SKM-1 treated with dmso at 0.1 percent for 144 hours (cell line): ENCODE measurements around the gene ANKRD44.

Experiments
- DNase-seq: peaks from one replicate; lab custom pipeline; 2025; ENCODE audit not compliant: unreplicated experiment; lab: John Stamatoyannopoulos, UW

Gene ANKRD44

DNA sequence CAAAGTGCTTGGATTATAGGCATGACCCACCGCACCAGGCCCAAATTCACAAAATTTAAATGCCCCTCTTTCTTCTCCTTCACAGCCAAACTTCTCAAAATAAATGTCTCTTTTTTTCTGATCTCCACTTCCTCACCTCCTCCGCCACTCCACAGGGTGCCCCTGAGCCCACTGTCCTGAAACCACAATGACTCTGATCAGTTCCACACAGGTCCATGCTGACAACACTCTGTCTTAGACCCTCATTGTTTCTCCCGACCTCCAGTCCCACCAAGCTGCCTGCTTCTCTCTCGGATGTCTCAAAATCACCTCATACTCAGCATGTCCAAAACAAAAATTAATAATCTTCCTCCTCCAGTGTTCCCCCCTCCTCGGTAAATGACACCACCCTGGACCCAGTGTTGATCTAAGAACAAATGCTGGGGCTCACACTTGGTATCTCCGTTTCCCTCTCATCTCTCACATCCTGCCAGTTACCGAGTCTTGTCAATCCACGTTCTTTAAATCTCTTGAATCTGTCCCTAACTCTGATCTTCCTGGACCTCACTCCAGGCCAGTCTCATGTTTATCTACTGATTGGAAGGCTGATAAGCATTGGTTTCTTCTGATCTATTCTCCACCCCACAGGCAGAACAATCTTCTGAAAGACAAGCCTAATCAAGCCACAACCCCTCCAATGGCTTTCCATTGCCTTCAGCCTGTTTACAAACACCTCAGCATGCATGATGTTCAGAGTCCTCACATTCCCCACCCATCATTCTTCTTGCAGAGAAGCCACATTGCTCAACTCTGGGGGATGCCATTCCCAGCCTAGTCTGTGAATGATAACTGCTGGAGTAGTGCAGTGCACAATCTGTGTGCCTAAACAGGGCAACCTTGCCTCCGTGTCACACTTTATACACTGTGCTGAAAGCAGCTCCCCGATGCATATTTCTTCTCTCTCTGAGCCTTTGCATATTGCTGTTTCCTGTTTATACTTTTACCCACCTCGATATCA lies 12.4 kb upstream of the ANKRD44 start:
- DNase-seq, result no peak

DNA sequence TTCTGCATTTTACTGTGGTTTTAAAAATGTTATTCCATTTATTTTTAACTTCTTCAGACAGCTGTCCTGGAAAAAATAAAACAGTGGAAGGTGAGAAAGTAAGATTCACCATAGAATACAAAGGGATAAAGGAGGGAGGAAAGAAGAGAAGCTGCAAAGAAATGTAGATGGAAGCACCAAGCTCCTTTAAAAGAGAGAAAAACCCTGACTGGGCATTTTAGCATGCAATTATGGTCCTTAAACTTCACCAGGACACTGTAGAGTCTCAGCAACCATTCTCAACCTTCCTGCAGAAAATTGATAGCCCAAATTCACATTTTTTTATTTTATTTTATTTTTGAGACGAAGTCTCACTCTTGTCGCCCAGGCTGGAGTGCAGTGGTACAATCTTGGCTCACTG lies 11.6 kb upstream of the ANKRD44 start:
- no peak for DNase-seq

GRCh38 chr2:197315371-197315770 lies 4.8 kb upstream of the ANKRD44 start:
- DNase-seq, result no peak

DNA sequence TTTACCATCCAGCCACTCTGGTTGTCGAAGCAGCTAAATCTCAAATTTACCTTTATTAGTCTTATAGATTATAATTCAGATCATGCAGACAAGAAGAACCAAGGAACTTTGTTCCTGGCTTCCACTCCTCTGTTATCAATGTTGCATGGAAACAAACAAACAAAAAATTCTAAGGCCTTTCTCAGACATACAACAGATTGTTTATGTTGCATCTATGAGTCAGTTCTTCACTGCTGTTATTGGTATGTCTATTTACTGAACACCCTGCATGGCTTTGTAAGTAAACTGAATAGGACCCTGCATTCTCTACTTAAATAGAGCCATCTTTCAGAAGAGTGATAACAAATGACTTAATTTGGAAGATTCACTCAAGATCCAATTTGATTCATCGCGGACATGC lies 1.6 kb upstream of the ANKRD44 start:
- no peak for DNase-seq

DNA sequence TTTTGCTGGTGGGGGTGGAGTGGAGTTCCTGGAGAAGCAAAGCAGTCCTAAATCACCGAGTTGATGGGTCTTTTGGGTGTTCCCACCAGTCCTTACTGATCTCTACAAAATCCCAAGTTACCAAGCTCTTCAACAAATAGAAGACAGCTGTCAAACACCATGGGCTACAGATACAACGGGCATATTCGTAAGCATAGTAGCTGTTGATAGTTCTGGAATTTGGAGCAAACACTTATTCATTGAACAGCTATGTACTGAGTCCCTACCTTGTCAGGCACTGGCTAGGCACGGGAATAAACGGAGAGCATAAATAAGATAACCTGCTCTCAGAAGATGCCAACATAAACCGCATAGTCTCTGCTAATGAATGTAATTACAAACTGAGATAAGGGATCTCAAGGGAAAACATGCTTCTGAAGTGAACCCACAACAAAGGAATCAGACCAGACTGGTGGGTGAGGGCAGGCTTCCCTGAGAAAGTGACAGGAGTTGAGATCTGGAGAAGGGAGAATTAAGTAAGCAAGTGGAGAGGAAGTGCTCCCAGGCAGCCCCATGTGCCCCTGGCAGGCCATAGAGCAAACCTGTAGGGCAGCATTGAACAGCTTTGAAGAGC lies 947 bp upstream of the ANKRD44 start:
- DNase-seq, result no peak

DNA sequence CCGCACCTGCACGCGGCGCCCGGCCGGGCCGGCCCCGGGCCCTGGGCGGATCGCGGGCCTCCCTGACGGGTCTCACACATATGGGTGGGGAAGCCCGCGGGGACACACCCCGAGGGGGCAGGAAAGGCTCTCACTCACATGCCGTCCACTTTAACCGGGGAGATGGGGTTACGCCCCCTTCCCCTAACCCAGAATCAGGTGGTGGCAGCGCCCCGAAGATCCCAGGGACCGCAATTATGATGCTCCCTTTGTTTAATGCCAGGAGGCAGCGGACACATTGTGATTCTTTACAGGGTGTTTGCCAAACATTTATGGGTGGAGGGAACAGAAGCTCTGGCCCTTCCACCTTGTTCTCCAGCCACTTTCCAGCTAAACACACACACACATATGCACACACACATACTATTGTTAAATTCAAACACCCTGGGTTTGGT lies 424 bp upstream of the ANKRD44 start:
- DNase-seq, result no peak

- DNase-seq, result no peak
These were observed 819 bp downstream of the ANKRD44 start for GRCh38 chr2:197309691-197310231.

- no peak for DNase-seq
These were observed 1.4 kb downstream of the ANKRD44 start for GRCh38 chr2:197308996-197309690.

- no peak for DNase-seq
These were observed 2.0 kb downstream of the ANKRD44 start for GRCh38 chr2:197308585-197308984.

- no peak for DNase-seq
These were observed 2.6 kb downstream of the ANKRD44 start for GRCh38 chr2:197307933-197308521.

- peak; percentile 80 for DNase-seq
These were observed 3.2 kb downstream of the ANKRD44 start for GRCh38 chr2:197307236-197307932.

DNA sequence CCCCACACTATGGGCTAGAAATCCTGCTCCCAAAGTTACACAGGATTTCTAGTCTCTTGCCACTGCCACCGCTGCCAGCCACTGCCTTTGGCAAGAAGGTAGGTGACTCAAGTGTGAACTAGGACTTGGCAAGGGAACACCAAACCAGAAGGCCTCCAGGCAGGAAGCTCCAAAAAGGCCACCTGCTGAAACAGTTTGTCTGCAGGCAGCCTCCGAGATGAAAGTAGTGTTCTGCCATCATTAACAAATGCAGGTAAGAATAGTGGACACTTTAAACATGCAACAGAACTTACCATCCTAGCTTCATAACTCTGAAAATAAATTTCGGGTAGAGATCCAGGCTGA lies 3.9 kb downstream of the ANKRD44 start:
- DNase-seq, result no peak

DNA sequence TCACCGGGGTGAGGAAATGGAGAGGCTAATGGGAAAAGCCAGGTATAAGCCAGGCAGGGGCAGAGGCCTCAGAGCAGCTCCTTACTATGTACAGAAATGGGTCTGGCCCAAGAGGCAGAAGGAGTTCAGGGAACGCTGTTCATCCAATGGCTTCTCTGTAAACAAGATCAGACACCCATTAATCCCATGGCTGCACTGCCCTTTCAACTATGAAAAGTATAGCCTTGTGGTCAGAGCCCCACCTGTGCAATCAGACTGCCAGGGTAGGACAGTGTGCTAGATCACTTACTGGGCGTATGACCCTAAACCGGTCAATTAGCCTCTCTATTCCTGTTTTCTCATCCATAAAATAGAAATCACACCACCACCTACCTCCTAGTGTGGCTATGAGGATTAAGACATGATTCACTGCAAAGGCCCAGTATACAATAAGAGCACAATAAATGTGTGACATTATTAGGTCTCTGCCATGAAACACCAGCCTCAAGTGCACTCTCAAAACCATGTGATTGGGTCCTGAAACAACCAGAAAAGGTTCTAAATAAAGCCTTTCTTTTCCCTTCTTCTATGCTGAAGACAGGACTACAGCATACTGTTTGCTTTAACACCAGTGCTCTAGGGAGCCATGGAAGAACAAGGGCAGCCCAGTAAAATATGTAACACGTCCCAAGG lies 4.4 kb downstream of the ANKRD44 start:
- no peak for DNase-seq

- no peak for DNase-seq
These were observed 6.0 kb downstream of the ANKRD44 start for GRCh38 chr2:197304556-197305011.

- no peak for DNase-seq
These were observed 10.4 kb downstream of the ANKRD44 start for GRCh38 chr2:197300139-197300538.

DNA sequence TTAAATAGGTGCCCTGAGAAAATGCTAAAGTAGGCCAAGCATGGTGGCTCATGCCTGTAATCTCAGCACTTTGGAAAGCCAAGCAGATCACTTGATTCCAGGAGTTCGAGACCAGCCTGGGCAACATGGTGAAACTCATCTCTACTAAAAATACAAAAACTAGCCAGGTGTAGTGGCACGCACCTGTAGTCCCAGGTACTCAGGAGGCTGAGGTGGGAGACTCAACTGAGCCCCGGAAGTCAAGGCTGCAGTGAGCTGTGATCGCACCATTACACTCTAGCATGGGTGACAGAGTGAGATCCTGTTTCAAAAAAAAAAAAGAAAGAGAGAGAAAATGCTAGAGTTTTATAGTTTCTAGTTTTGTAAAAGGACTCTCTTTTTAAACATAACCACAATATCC lies 12.0 kb downstream of the ANKRD44 start:
- no peak for DNase-seq

- no peak for DNase-seq
These were observed 12.7 kb downstream of the ANKRD44 start for GRCh38 chr2:197297772-197298318.

GRCh38 chr2:197297266-197297665 lies 13.3 kb downstream of the ANKRD44 start:
- DNase-seq, result no peak

DNA sequence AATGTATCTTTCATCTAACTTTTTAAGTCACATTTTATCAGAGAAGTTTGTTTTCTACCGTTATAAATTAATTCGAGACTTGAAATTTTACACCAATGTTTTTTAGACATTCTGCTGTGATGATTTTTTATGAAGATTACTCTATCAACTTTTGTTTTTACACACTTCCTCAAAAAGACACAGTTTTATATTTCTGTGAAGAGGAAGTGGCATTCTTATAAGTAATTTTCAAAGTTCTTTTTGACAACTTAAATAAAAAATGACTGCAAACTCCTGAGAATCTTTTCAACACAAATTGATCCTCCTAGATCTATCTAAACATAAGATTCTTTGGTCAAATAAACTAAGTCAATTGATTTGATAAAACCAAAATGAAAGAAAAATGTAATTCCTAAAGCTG lies 13.7 kb downstream of the ANKRD44 start:
- peak; percentile 28 for DNase-seq

- DNase-seq, result no peak
These were observed 16.3 kb downstream of the ANKRD44 start for GRCh38 chr2:197294260-197294659.
